ENCODE data around the gene EDA. TPM values are rescaled to one million over a fixed set of nuclear protein-coding genes. Genes with fewer than 3 reads are reported as not detected.

Gene EDA
- total RNA-seq, 2 experiments from 2014 or later: 1.8 to 3.9 TPM

DNA sequence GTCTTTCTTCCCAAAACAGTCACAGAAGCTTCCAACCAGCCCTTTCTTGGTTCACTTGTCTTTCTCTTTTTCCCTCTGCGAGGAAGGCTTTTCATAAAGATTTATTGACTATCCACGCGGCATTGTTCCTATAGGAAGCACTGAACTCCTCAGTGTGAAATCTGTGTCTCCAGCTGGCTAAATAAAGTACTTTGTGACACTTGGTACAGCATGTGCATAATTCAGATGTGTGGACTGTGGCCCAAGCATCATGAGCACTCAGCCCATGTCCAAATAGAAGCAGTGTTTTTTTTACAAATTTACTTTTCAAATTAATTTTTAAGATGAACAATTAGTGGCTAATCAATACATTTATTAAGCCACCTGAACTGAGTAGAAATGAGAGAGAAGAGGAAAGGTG lies 146.4 kb downstream of the EDA start:
- Histone ChIP-seq H3K9me3 (ENCODE audit: low read length) (no peaks in the 10 kb centered on the region), H3K36me3 (ENCODE audit: insufficient read depth, low read length) (no peaks in the 10 kb centered on the region), H2AFZ (ENCODE audit: low read length) (no peak overlapping the region), H3K4me1 (ENCODE audit: insufficient read depth, low read length, poor library complexity, severe bottlenecking) (no peaks in the 10 kb centered on the region), H4K20me1 (ENCODE audit: insufficient read depth, low read length) (no peaks in the 10 kb centered on the region), H3K4me2 (ENCODE audit: low read length) (no peak overlapping the region), H3K9me2 (ENCODE audit: insufficient read depth, low read length) (no peaks in the 10 kb centered on the region), H3K4me3 (ENCODE audit: low read depth, low read length, poor library complexity, severe bottlenecking) (no peak overlapping the region), H3K27ac (ENCODE audit: low read depth, low read length, poor library complexity, severe bottlenecking) (no peak overlapping the region), H3K79me2 (ENCODE audit: insufficient read depth, low read depth, low read length) (no peaks in the 10 kb centered on the region)
- no peak for DNase-seq (ENCODE audit: low spot score)
- TF ChIP-seq, protein P1, sequence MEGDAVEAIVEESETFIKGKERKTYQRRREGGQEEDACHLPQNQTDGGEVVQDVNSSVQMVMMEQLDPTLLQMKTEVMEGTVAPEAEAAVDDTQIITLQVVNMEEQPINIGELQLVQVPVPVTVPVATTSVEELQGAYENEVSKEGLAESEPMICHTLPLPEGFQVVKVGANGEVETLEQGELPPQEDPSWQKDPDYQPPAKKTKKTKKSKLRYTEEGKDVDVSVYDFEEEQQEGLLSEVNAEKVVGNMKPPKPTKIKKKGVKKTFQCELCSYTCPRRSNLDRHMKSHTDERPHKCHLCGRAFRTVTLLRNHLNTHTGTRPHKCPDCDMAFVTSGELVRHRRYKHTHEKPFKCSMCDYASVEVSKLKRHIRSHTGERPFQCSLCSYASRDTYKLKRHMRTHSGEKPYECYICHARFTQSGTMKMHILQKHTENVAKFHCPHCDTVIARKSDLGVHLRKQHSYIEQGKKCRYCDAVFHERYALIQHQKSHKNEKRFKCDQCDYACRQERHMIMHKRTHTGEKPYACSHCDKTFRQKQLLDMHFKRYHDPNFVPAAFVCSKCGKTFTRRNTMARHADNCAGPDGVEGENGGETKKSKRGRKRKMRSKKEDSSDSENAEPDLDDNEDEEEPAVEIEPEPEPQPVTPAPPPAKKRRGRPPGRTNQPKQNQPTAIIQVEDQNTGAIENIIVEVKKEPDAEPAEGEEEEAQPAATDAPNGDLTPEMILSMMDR (conservative IDR thresholded peaks at IDR 0.05; ENCODE audit: low read length): no peak
- TF ChIP-seq EZH2phosphoT487 (IDR thresholded peaks at IDR 0.05; ENCODE audit: borderline replicate concordance, low read depth, low read length): no peak
- ChIA-PET CTCF (ENCODE audit: unreplicated experiment) (no interaction called here), POLR2A (no interaction called here)
- BruUV-seq (replicated peaks): no TSS peak
- intact Hi-C loops (cut with micrococcal nuclease; ENCODE audit: unreplicated experiment): no loop called here

DNA sequence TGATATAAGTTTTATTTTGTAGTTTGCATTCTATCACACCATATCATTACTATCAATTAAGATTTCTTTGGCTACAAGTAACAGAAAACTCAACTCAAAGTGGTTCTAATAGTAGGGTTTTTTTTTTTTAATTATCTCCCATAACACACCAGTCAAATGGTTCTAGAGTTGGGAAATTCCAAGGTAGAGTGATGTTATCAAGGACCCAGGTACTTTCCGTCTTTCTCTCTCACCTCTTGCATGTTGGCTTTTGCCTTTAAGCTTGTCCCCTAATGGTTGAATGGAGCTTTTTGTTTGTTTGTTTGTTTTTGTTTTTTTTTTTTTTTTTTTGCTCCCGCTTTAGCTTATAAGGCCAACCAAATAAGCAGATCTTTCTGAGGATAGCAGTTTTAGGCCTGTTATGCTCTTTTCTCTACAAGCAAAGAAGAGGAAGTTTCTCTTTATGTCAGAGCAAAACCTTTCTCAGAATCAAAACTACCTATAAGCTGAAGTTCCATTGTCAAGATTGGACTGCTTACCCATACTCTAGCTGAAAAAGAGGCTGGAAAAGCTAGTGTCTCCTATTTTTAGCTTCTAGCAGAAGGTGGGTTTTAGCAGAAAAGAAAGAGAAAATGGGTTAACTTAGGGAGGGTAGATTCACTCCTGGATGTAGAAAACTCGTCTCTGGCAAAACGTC lies 177.5 kb downstream of the EDA start:
- BruUV-seq (replicated peaks): no TSS peak
- CTCF ChIA-PET (ENCODE audit: unreplicated experiment): no interaction called here
- POLR2A ChIA-PET: interaction anchor here (0.7 kb wide), 1 partner anchor 340 kb away, joined by 3 read pairs; the partner anchor contains the start of gene IGBP1
- intact Hi-C loops (cut with micrococcal nuclease; ENCODE audit: unreplicated experiment): no loop called here
- no peaks in the 10 kb centered on the region for H3K36me3 ChIP-seq (ENCODE audit: insufficient read depth, low read length)
- no peak for TF ChIP-seq EZH2phosphoT487 (IDR thresholded peaks at IDR 0.05; ENCODE audit: borderline replicate concordance, low read depth, low read length)
- TF ChIP-seq, protein P1 (conservative IDR thresholded peaks at IDR 0.05; ENCODE audit: low read length): no peak
- no peaks in the 10 kb centered on the region for H3K4me1 ChIP-seq (ENCODE audit: insufficient read depth, low read length, poor library complexity, severe bottlenecking)
- H3K79me2 ChIP-seq (ENCODE audit: insufficient read depth, low read depth, low read length): no peaks in the 10 kb centered on the region
- H3K27ac ChIP-seq (ENCODE audit: low read depth, low read length, poor library complexity, severe bottlenecking): no peak overlapping the region
- H4K20me1 ChIP-seq (ENCODE audit: insufficient read depth, low read length): no peaks in the 10 kb centered on the region
- H3K4me3 ChIP-seq (ENCODE audit: low read depth, low read length, poor library complexity, severe bottlenecking): no peak overlapping the region
- no peak for DNase-seq (ENCODE audit: low spot score)
- H3K9me3 ChIP-seq (ENCODE audit: low read length): no peaks in the 10 kb centered on the region
- H2AFZ ChIP-seq (ENCODE audit: low read length): no peak overlapping the region
- no peaks in the 10 kb centered on the region for H3K9me2 ChIP-seq (ENCODE audit: insufficient read depth, low read length)
- no peak overlapping the region for H3K4me2 ChIP-seq (ENCODE audit: low read length)

DNA sequence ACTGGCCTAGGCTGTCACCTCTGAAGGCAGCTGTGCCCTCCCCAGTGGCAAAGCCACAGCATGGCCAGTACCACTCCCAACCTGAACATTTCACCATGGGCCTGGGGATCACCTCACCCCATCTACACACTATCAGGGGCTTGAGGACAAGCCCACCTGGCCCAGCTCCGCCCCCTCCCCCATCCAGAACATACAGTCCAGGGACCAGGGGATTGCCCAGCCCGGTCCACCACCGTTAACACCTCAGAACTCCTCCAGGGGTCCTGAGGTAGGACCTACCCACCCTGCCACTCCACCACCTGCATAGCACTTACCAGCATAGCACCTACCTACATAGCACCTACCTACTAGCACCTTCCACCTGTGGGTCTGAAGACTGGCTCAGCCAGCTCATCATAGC lies 179.8 kb downstream of the EDA start:
- Histone ChIP-seq H3K4me2 (ENCODE audit: low read length) (no peak overlapping the region), H3K36me3 (ENCODE audit: insufficient read depth, low read length) (no peaks in the 10 kb centered on the region), H2AFZ (ENCODE audit: low read length) (no peak overlapping the region), H3K4me3 (ENCODE audit: low read depth, low read length, poor library complexity, severe bottlenecking) (no peak overlapping the region), H3K9me2 (ENCODE audit: insufficient read depth, low read length) (no peaks in the 10 kb centered on the region), H3K27ac (ENCODE audit: low read depth, low read length, poor library complexity, severe bottlenecking) (no peak overlapping the region), H3K9me3 (ENCODE audit: low read length) (no peaks in the 10 kb centered on the region), H3K79me2 (ENCODE audit: insufficient read depth, low read depth, low read length) (no peaks in the 10 kb centered on the region), H3K4me1 (ENCODE audit: insufficient read depth, low read length, poor library complexity, severe bottlenecking) (no peaks in the 10 kb centered on the region), H4K20me1 (ENCODE audit: insufficient read depth, low read length) (no peaks in the 10 kb centered on the region)
- no peak for DNase-seq (ENCODE audit: low spot score)
- ChIA-PET POLR2A (no interaction called here), CTCF (ENCODE audit: unreplicated experiment) (no interaction called here)
- TF ChIP-seq, protein P1 (conservative IDR thresholded peaks at IDR 0.05; ENCODE audit: low read length): no peak
- no peak for TF ChIP-seq EZH2phosphoT487 (IDR thresholded peaks at IDR 0.05; ENCODE audit: borderline replicate concordance, low read depth, low read length)
- BruUV-seq (replicated peaks): no TSS peak
- intact Hi-C loops (cut with micrococcal nuclease; ENCODE audit: unreplicated experiment): no loop called here

Data from OCI-LY7 (cell line).